OCI-LY3 (cell line): ENCODE measurements around the gene SMYD3.

ENCODE experiments used
- CTCF ChIP-seq: fragments of 200-600, 300-600 bp; sonication (generic); IDR thresholded peaks from 2 replicates; pipeline ENCODE4 v1.5.1; 2014; ENCODE audit warnings: antibody characterized with exemption, low read length, low read depth
- EZH2phosphoT487 ChIP-seq: fragments of 200-600 bp; shearing (Covaris generic); IDR thresholded peaks from 2 replicates; pipeline ENCODE4 v1.6.1; 2018; ENCODE audit warnings: antibody characterized with exemption, mixed run types, low read depth

- no peak for TF ChIP-seq CTCF
- no peak for TF ChIP-seq EZH2phosphoT487
These were observed 10.3 kb upstream of the SMYD3 start for GRCh38 chr1:246517391-246517790.
